ENCODE measurements around the gene CASP9. TPM values are rescaled to one million over a fixed set of nuclear protein-coding genes. Genes with fewer than 3 reads are reported as not detected.

Gene CASP9
- total and polyA plus RNA-seq, 2 of the 13 experiments (the other 11 are each of a cell fraction or from before 2014, with no cell fraction given), result 8.5 to 11.5 TPM

DNA sequence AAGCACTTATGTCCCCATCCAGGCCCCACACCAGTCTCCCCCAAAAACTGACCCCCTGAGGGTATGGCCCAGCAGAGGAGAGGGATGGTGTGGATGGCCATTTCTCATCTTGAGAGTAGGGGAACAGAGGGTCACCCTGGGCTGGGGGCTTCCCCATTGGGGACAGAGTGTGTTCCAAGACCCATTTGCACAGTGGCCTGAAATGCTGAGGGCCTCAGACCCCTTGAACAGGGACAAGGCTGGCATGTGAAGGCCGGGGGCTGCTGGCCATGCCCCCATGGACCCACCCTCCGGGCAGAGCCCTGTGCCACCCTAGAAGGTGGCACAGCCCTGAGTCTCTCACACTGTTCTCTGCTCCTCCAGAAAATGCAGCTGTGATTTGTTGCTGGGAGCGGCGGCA is 77.8 kb downstream of the CASP9 start:
- Histone ChIP-seq H3K4me2 (ENCODE audit: low read depth, low read length) (no peak overlapping the region), H3K9me3 (ENCODE audit: low read length) (no peaks in the 10 kb centered on the region), H4K20me1 (ENCODE audit: insufficient read depth, low read length) (0 out of 2 replicates have a peak, but pooled peaks cover 3% of the 10 kb centered on the region), H3K36me3 (replicated peaks in 1 of 2; ENCODE audit: control insufficient read depth in 1 of 2, insufficient read depth in 2 of 2, low read length in 2 of 2) (no peaks in the 10 kb centered on the region), H3K27me3 (ENCODE audit: control insufficient read depth in 1 of 2, insufficient read depth in 2 of 2, low read length in 2 of 2) (peaks cover 0 to 11% of the 10 kb centered on the region in 2 experiments; a peak in 3 of 5 replicates), H2AFZ (ENCODE audit: low read length) (no peak overlapping the region), H3K4me3 (replicated peaks in 1 of 3; ENCODE audit: insufficient read depth in 1 of 3, low read depth in 2 of 3, low read length in 3 of 3) (no peak overlapping the region), H3K79me2 (ENCODE audit: insufficient read depth, low read length) (no peaks in the 10 kb centered on the region), H3K4me1 (ENCODE audit: insufficient read depth, low read length) (peaks cover 12% of the 10 kb centered on the region), H3K27ac (ENCODE audit: extremely low read length, insufficient read depth, low read length) (no peak overlapping the region), H3K9ac (ENCODE audit: insufficient read depth, low read depth, low read length) (no peak overlapping the region)
- intact Hi-C loops (cut with micrococcal nuclease; ENCODE audit: unreplicated experiment) (no loop called here), in situ Hi-C loops (cut with HindIII; ENCODE audit: extremely low pct_ligation_motif_present, low pct_unique_long_range_greater_than_20kb) (no loop called here)
- POLR2A ChIA-PET, result no interaction called here
- TF ChIP-seq, protein P1, sequence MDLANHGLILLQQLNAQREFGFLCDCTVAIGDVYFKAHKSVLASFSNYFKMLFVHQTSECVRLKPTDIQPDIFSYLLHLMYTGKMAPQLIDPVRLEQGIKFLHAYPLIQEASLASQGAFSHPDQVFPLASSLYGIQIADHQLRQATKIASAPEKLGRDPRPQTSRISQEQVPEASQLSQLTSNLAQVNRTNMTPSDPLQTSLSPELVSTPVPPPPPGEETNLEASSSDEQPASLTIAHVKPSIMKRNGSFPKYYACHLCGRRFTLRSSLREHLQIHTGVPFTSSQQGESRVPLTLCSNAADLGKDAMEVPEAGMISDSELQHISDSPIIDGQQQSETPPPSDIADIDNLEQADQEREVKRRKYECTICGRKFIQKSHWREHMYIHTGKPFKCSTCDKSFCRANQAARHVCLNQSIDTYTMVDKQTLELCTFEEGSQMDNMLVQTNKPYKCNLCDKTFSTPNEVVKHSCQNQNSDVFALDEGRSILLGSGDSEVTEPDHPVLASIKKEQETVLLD (CRISPR knock-in tag; IDR thresholded peaks at IDR 0.05; ENCODE audit: low read depth), result no peak
- TF ChIP-seq THYN1 (CRISPR knock-in tag; IDR thresholded peaks at IDR 0.05; ENCODE audit: borderline replicate concordance, low read depth) (no peak), ARNT2 (CRISPR knock-in tag; IDR thresholded peaks at IDR 0.05; ENCODE audit: low read depth) (no peak), PHF21A (CRISPR knock-in tag; IDR thresholded peaks at IDR 0.05) (no peak), RXRB (CRISPR knock-in tag; IDR thresholded peaks at IDR 0.05; ENCODE audit: borderline replicate concordance) (no peak), TCF12 (IDR thresholded peaks at IDR 0.05) (no peak), TCF12 (CRISPR knock-in tag; IDR thresholded peaks at IDR 0.05) (no peak), ARID2 (CRISPR knock-in tag; IDR thresholded peaks at IDR 0.05; ENCODE audit: borderline replicate concordance) (no peak), RBFOX2 (IDR thresholded peaks at IDR 0.05; ENCODE audit: low read depth, low read length) (no peak), DPF2 (CRISPR knock-in tag; IDR thresholded peaks at IDR 0.05; ENCODE audit: borderline replicate concordance, low read depth) (no peak), STAT5B (CRISPR knock-in tag; IDR thresholded peaks at IDR 0.05) (no peak), SCMH1 (CRISPR knock-in tag; IDR thresholded peaks at IDR 0.05; ENCODE audit: borderline replicate concordance) (no peak), XBP1 (CRISPR knock-in tag; IDR thresholded peaks at IDR 0.05) (no peak), ELF3 (CRISPR knock-in tag; IDR thresholded peaks at IDR 0.05) (no peak), TGIF2 (CRISPR knock-in tag; IDR thresholded peaks at IDR 0.05) (no peak), ZNF326 (CRISPR knock-in tag; IDR thresholded peaks at IDR 0.05; ENCODE audit: borderline replicate concordance) (no peak)
- TF ChIP-seq, protein P2, sequence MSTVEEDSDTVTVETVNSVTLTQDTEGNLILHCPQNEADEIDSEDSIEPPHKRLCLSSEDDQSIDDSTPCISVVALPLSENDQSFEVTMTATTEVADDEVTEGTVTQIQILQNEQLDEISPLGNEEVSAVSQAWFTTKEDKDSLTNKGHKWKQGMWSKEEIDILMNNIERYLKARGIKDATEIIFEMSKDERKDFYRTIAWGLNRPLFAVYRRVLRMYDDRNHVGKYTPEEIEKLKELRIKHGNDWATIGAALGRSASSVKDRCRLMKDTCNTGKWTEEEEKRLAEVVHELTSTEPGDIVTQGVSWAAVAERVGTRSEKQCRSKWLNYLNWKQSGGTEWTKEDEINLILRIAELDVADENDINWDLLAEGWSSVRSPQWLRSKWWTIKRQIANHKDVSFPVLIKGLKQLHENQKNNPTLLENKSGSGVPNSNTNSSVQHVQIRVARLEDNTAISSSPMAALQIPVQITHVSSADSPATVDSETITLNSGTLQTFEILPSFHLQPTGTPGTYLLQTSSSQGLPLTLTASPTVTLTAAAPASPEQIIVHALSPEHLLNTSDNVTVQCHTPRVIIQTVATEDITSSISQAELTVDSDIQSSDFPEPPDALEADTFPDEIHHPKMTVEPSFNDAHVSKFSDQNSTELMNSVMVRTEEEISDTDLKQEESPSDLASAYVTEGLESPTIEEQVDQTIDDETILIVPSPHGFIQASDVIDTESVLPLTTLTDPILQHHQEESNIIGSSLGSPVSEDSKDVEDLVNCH (CRISPR knock-in tag; IDR thresholded peaks at IDR 0.05), result no peak
- TF ChIP-seq, protein P3, sequence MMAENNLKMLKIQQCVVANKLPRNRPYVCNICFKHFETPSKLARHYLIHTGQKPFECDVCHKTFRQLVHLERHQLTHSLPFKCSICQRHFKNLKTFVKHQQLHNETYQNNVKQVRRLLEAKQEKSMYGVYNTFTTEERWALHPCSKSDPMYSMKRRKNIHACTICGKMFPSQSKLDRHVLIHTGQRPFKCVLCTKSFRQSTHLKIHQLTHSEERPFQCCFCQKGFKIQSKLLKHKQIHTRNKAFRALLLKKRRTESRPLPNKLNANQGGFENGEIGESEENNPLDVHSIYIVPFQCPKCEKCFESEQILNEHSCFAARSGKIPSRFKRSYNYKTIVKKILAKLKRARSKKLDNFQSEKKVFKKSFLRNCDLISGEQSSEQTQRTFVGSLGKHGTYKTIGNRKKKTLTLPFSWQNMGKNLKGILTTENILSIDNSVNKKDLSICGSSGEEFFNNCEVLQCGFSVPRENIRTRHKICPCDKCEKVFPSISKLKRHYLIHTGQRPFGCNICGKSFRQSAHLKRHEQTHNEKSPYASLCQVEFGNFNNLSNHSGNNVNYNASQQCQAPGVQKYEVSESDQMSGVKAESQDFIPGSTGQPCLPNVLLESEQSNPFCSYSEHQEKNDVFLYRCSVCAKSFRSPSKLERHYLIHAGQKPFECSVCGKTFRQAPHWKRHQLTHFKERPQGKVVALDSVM (CRISPR knock-in tag; IDR thresholded peaks at IDR 0.05), result no peak
- CTCF ChIA-PET (ENCODE audit: low intra/inter-chr PET ratio, low total read pairs), result no interaction called here
- WGBS (ENCODE audit: low lambda C conversion rate), result 83% methylated on average over 2 of the region's 4 CpGs
- no peak for DNase-seq (ENCODE audit: low spot score)
- BruUV-seq (replicated peaks), result no TSS peak
- no peak for ATAC-seq
- no peak for FAIRE-seq

All from HepG2 (cell line).